Fibroblast of skin of left quadriceps (primary cell): ENCODE data around the gene CYP2J2.
A peak's percentile ranks its signal among the peaks of the same experiment; 100 is the strongest.
"Not testable (repeated sequence)": the region's sequence is repeated elsewhere in the genome, so short reads cannot be mapped to it uniquely, and the experiment has no call there.

Experiments used
- DNase-seq, 2 experiments: peaks; one replicate each; pipeline ENCODE4 v3.0.0-alpha.2; 2013; ENCODE audit warnings: low read depth in 2 of 2

Gene CYP2J2

GRCh38 chr1:59921258-59921899, 5.2 kb downstream of the CYP2J2 start:
- not testable (repeated sequence) for DNase-seq

- no peak for DNase-seq
Measured at GRCh38 chr1:59919746-59920145, 6.8 kb downstream of the CYP2J2 start.

GRCh38 chr1:59917785-59918180, 8.8 kb downstream of the CYP2J2 start:
- DNase-seq: no peak

- no peak for DNase-seq
Measured at GRCh38 chr1:59917026-59917784, 9.4 kb downstream of the CYP2J2 start.

- DNase-seq: no peak
Measured at GRCh38 chr1:59915516-59915915, 11.1 kb downstream of the CYP2J2 start.

- not testable (repeated sequence) for DNase-seq
Measured at GRCh38 chr1:59914791-59915286, 11.7 kb downstream of the CYP2J2 start.

- DNase-seq: no peak
Measured at GRCh38 chr1:59908682-59909081, 17.9 kb downstream of the CYP2J2 start.

GRCh38 chr1:59908084-59908483, 18.5 kb downstream of the CYP2J2 start:
- no peak for DNase-seq

GRCh38 chr1:59906931-59907330, 19.6 kb downstream of the CYP2J2 start:
- no peak for DNase-seq

- no peak for DNase-seq
Measured at GRCh38 chr1:59903141-59903754, 23.3 kb downstream of the CYP2J2 start.

- DNase-seq: no peak
Measured at GRCh38 chr1:59901770-59902388, 24.7 kb downstream of the CYP2J2 start.

- no peak for DNase-seq
Measured at GRCh38 chr1:59900640-59901039, 25.9 kb downstream of the CYP2J2 start.

GRCh38 chr1:59898927-59899326, 27.6 kb downstream of the CYP2J2 start:
- DNase-seq: peak in 1 of 2 experiments; percentile 7

GRCh38 chr1:59897165-59897564, 29.4 kb downstream of the CYP2J2 start:
- no peak for DNase-seq

- no peak for DNase-seq
Measured at GRCh38 chr1:59892841-59893811, 33.4 kb downstream of the CYP2J2 start.

GRCh38 chr1:59885160-59885832, 41.3 kb downstream of the CYP2J2 start:
- DNase-seq: no peak

GRCh38 chr1:59880735-59881134, 45.8 kb downstream of the CYP2J2 start:
- DNase-seq: no peak

- no peak for DNase-seq
Measured at GRCh38 chr1:59879996-59880505, 46.5 kb downstream of the CYP2J2 start.

GRCh38 chr1:59879574-59879973, 47.0 kb downstream of the CYP2J2 start:
- DNase-seq: peak; percentile 29 to 32

GRCh38 chr1:59878370-59878769, 48.2 kb downstream of the CYP2J2 start:
- no peak for DNase-seq
